HG02938 (cell line): Measurements from ENCODE around the gene SLC25A10.

Experiments used
- ATAC-seq: cut with Tn5 transposase; IDR thresholded peaks from one replicate; pipeline ENCODE4 v1.9.1; 2021; ENCODE audit warnings: mild to moderate bottlenecking, moderate library complexity; ENCODE audit not compliant: unreplicated experiment

SLC25A10 gene

GRCh38 chr17:81741594-81742452, 29.7 kb downstream of the SLC25A10 start:
- no peak for ATAC-seq
